Measurements from ENCODE around the gene GUCA2B. TPM values are rescaled to one million over a fixed set of nuclear protein-coding genes. Genes with fewer than 3 reads are reported as not detected.

Gene GUCA2B
- total RNA-seq, 1 experiment from 2014 or later, result not detected

GRCh38 chr1:42175314-42176054, 22.3 kb downstream of the GUCA2B start:
- H3K14ac ChIP-seq (ENCODE audit: insufficient read depth, low read length), result no peak overlapping the region
- no peaks in the 10 kb centered on the region for H3K79me2 ChIP-seq (ENCODE audit: insufficient read depth, low read length)
- H2BK20ac ChIP-seq (ENCODE audit: low read depth, low read length, poor library complexity, severe bottlenecking), result no peak overlapping the region
- no peak overlapping the region for H4K5ac ChIP-seq (ENCODE audit: insufficient read length, low read depth, low read length)
- H3K4ac ChIP-seq (ENCODE audit: low read depth, low read length), result no peak overlapping the region
- no peaks in the 10 kb centered on the region for H3K27me3 ChIP-seq (ENCODE audit: insufficient read depth, low read length)
- H2BK15ac ChIP-seq (ENCODE audit: low read depth, low read length), result no peak overlapping the region
- H3T11ph ChIP-seq (ENCODE audit: low read length), result no peak overlapping the region
- H4K91ac ChIP-seq (ENCODE audit: insufficient read length, low read depth, low read length), result no peak overlapping the region
- H3K23me2 ChIP-seq (ENCODE audit: insufficient read length, low read depth, low read length, poor library complexity, severe bottlenecking), result no peaks in the 10 kb centered on the region
- TF ChIP-seq, protein P1, sequence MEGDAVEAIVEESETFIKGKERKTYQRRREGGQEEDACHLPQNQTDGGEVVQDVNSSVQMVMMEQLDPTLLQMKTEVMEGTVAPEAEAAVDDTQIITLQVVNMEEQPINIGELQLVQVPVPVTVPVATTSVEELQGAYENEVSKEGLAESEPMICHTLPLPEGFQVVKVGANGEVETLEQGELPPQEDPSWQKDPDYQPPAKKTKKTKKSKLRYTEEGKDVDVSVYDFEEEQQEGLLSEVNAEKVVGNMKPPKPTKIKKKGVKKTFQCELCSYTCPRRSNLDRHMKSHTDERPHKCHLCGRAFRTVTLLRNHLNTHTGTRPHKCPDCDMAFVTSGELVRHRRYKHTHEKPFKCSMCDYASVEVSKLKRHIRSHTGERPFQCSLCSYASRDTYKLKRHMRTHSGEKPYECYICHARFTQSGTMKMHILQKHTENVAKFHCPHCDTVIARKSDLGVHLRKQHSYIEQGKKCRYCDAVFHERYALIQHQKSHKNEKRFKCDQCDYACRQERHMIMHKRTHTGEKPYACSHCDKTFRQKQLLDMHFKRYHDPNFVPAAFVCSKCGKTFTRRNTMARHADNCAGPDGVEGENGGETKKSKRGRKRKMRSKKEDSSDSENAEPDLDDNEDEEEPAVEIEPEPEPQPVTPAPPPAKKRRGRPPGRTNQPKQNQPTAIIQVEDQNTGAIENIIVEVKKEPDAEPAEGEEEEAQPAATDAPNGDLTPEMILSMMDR (conservative IDR thresholded peaks at IDR 0.05), result no peak
- H2BK5ac ChIP-seq (ENCODE audit: insufficient read length, low read length), result no peak overlapping the region
- no peak overlapping the region for H3K56ac ChIP-seq (ENCODE audit: insufficient read length, low read depth, low read length)
- no peaks in the 10 kb centered on the region for H4K20me1 ChIP-seq (ENCODE audit: control insufficient read depth, insufficient read depth, insufficient read length)
- H3K4me1 Mint-ChIP-seq, result peaks cover 10 to 11% of the 10 kb centered on the region in 2 experiments
- H3K9me3 ChIP-seq (ENCODE audit: control insufficient read depth, low read depth, low read length), result no peaks in the 10 kb centered on the region
- H3K36me3 Mint-ChIP-seq (ENCODE audit: insufficient read depth in 1 of 3, low read depth in 3 of 3), result peaks cover 0 to 11% (median 0%) of the 10 kb centered on the region in 3 experiments; a peak in 3 of 7 replicates
- no CpG with 5 or more reads among the region's 7 CpGs for WGBS (ENCODE audit: extremely low coverage, insufficient read length, low lambda C conversion rate)
- H3K27me3 Mint-ChIP-seq (ENCODE audit: low read depth), result no peaks in the 10 kb centered on the region
- H3K9ac ChIP-seq (ENCODE audit: extremely low read depth, insufficient read length, low read length), result no peak overlapping the region
- H2AFZ ChIP-seq (ENCODE audit: low read length), result no peak overlapping the region
- DNase-seq, result no peak
- no peak overlapping the region for H2BK12ac ChIP-seq (ENCODE audit: insufficient read length, low read depth, low read length)
- H3K23ac ChIP-seq (ENCODE audit: insufficient read length, low read depth, low read length), result no peak overlapping the region
- H4K8ac ChIP-seq (replicated peaks; ENCODE audit: insufficient read length, low read depth, low read length), result no peak overlapping the region
- H3K4me2 ChIP-seq (ENCODE audit: insufficient read depth, insufficient read length, low read length), result no peak overlapping the region
- H3K27ac Mint-ChIP-seq, result no peak overlapping the region
- no peaks in the 10 kb centered on the region for H3K79me1 ChIP-seq (ENCODE audit: insufficient read depth, low read depth, low read length, poor library complexity, severe bottlenecking)
- H3K27ac ChIP-seq (ENCODE audit: insufficient read length, low read depth, low read length), result no peak overlapping the region
- H3K9me3 Mint-ChIP-seq, result no peaks in the 10 kb centered on the region; a peak in 1 of 5 replicates
- H3K4me3 Mint-ChIP-seq, result no peak overlapping the region
- no peak overlapping the region for H2AK5ac ChIP-seq (ENCODE audit: insufficient read length, low read length)
- no peaks in the 10 kb centered on the region for H3K4me1 ChIP-seq (ENCODE audit: insufficient read depth, low read length)
- no peak overlapping the region for H2BK120ac ChIP-seq (ENCODE audit: low read depth, low read length, poor library complexity, severe bottlenecking)
- no peak overlapping the region for H3K18ac ChIP-seq (ENCODE audit: insufficient read length, low read depth, low read length)
